ENCODE results near the gene DGKH. TPM values are rescaled to one million over a fixed set of nuclear protein-coding genes. Genes with fewer than 3 reads are reported as not detected.

Gene DGKH
- total RNA-seq, 3 donors from 2014 or later = 11.5 to 19.0 (median 19.0) TPM

DNA sequence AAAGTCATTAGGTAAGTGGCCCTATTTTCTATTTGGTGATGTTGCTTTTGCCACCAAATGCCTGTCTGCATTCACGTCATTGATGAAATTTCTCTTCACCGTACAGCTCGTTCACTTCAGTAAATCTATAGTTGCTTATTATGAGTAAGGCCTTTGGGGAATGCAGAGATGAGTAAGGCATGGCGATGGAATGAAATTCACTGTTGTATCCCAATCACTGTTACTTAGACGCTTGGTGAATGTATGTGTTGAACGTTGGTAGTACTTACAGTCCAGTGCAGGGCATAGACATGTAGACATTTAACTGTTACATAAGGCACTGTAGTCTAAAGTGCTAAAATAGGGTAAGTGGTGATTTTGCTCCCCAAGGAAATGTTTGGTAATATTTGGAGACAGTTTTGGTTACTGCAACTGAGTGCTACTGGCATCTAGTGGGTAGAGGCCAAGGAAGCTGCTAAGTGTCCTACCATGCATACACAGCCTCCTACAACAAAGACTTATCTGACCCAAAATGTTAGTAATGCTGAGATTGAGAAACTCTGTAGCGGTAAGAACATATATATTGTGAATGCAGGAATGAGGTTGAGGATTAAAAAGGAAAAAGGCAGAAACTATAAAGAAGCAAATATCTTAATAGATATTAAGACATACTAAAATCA is 229.3 kb downstream of the DGKH start:
- Histone ChIP-seq H3K4me1 (no peaks in the 10 kb centered on the region), H3K4me3 (no peak overlapping the region), H3K27me3 (no peaks in the 10 kb centered on the region), H3K27ac (no peak overlapping the region), H3K9me3 (no peaks in the 10 kb centered on the region), H3K36me3 (no peaks in the 10 kb centered on the region)
- no peak for DNase-seq (ENCODE audit: low spot score in 2 of 2)
- intact Hi-C loops (cut with DNase I; ENCODE audit: low total_unique reads) = no loop called here
- TF ChIP-seq CTCF (IDR thresholded peaks at IDR 0.05) (no peak), POLR2AphosphoS5 (IDR thresholded peaks at IDR 0.05) (no peak), POLR2A (IDR thresholded peaks at IDR 0.05) (no peak)

DNA sequence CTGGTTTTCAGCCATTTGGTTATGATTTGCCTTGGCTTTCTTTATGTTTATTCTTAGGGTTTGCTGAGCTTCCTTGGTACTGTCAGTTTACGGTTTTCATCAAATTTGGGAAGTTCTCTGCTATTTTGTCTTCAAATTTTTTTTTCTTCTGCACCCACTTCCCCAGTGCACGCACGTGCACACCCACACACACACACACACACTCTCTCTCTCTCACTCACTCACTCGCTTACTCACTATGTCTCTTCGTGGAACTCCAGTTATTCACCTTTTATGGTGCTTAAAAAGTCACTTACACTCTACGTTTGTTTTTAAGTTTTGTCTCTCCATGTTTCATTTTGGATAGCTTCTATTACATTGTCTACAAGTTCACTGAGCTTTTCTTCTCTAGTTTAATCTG is 230.6 kb downstream of the DGKH start:
- intact Hi-C loops (cut with DNase I; ENCODE audit: low total_unique reads) = no loop called here
- TF ChIP-seq POLR2AphosphoS5 (IDR thresholded peaks at IDR 0.05) (no peak), CTCF (IDR thresholded peaks at IDR 0.05) (no peak), POLR2A (IDR thresholded peaks at IDR 0.05) (no peak)
- Histone ChIP-seq H3K4me1 (no peaks in the 10 kb centered on the region), H3K27ac (no peak overlapping the region), H3K36me3 (no peaks in the 10 kb centered on the region), H3K9me3 (no peaks in the 10 kb centered on the region), H3K27me3 (no peaks in the 10 kb centered on the region), H3K4me3 (no peak overlapping the region)
- DNase-seq (ENCODE audit: low spot score in 2 of 2) = no peak

DNA sequence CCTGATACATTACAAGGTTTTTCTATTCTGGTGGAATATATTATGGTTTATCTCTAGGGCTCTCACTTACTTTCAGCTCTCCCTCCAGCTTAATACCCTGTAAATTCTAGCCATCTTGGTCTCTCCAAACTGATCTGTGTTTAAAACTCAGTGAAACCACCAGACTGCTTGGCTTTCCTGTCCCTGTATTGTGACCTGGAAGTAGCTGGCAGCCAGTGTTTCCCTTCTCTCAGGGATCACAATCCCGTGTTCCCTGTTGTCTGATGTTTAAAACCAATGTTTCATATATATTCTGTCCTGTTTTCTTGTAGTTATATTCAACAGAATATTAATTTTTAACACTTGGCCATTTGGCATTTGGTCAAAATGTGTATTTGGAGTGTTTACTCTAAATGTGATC is 231.5 kb downstream of the DGKH start:
- Histone ChIP-seq H3K27ac (no peak overlapping the region), H3K36me3 (no peaks in the 10 kb centered on the region), H3K4me1 (no peaks in the 10 kb centered on the region), H3K27me3 (no peaks in the 10 kb centered on the region), H3K4me3 (no peak overlapping the region), H3K9me3 (no peaks in the 10 kb centered on the region)
- intact Hi-C loops (cut with DNase I; ENCODE audit: low total_unique reads) = no loop called here
- no peak for DNase-seq (ENCODE audit: low spot score in 2 of 2)
- TF ChIP-seq POLR2AphosphoS5 (IDR thresholded peaks at IDR 0.05) (no peak), CTCF (IDR thresholded peaks at IDR 0.05) (no peak), POLR2A (IDR thresholded peaks at IDR 0.05) (no peak)

DNA sequence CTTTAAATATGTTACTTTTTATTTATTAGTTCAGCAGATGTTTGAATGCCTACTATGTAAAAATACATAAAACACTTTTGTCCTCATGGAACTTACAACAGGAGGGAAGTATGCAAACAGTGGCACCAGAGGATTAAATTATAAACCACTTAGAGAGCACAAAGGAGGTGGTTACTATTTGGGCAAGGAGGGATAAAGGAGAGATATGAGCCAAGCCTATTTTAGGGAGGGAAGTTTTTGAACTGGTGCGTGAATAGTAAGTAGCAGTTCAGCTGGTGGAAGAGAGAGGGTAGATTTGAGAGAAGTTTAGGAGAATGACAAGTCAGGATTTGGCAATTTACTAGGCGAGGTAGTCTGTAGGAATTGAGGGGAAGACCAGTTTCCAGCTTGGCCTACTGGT is 232.1 kb downstream of the DGKH start:
- H3K4me1 ChIP-seq = no peaks in the 10 kb centered on the region
- H3K4me3 ChIP-seq = no peak overlapping the region
- DNase-seq (ENCODE audit: low spot score in 2 of 2) = no peak
- TF ChIP-seq CTCF (IDR thresholded peaks at IDR 0.05) = no peak
- TF ChIP-seq POLR2A (IDR thresholded peaks at IDR 0.05) = no peak
- TF ChIP-seq POLR2AphosphoS5 (IDR thresholded peaks at IDR 0.05) = no peak
- no peaks in the 10 kb centered on the region for H3K9me3 ChIP-seq
- intact Hi-C loops (cut with DNase I; ENCODE audit: low total_unique reads) = no loop called here
- no peak overlapping the region for H3K27ac ChIP-seq
- no peaks in the 10 kb centered on the region for H3K27me3 ChIP-seq
- no peaks in the 10 kb centered on the region for H3K36me3 ChIP-seq

DNA sequence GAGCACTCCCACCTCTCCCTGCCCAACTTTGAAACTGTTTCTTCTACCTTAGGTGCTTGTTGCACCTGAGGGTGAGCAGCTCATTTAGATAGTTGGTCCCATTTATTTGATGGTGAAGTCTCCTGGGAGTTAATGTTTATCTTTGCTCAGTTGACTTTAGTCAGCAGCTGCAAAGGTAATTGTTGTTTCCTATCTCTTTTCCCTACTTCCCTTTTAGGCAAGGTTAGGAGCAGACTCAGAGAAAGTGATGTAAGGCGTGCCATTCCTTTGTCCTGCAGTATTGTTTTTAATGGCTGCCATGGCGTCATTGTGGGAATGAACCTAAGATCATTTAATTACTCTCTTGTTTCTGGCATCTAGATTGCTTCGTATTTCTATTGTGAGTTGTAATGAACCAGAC is 235.1 kb downstream of the DGKH start:
- DNase-seq (ENCODE audit: low spot score in 2 of 2) = no peak
- H3K9me3 ChIP-seq = no peaks in the 10 kb centered on the region
- intact Hi-C loops (cut with DNase I; ENCODE audit: low total_unique reads) = no loop called here
- no peaks in the 10 kb centered on the region for H3K4me1 ChIP-seq
- no peak overlapping the region for H3K27ac ChIP-seq
- H3K27me3 ChIP-seq = no peaks in the 10 kb centered on the region
- H3K4me3 ChIP-seq = no peak overlapping the region
- no peaks in the 10 kb centered on the region for H3K36me3 ChIP-seq
- TF ChIP-seq CTCF (IDR thresholded peaks at IDR 0.05) (no peak), POLR2AphosphoS5 (IDR thresholded peaks at IDR 0.05) (no peak), POLR2A (IDR thresholded peaks at IDR 0.05) (no peak)

All from breast epithelium (tissue), 4 donors.